Naive B cell (primary cell): ENCODE measurements around the gene TMEM132D. TPM values are rescaled to one million over a fixed set of nuclear protein-coding genes. Genes with fewer than 3 reads are reported as not detected.
A peak's percentile ranks its signal among the peaks of the same experiment; 100 is the strongest.

Source experiments
- ATAC-seq, 2 donors: fragments of 150-1000 bp; cut with Tn5 transposase; 2 replicates each; pipeline ENCODE4 v1.10.0; 2021; ENCODE audit warnings: low read depth in 2 of 2, mild to moderate bottlenecking in 2 of 2, moderate library complexity in 2 of 2
- DNase-seq: peaks from one replicate; pipeline ENCODE4 v3.0.0; 2022
- H3K27ac Mint-ChIP-seq, 6 donors: one replicate each; pipeline ENCODE4 v1.8.0; 2020 to 2022; ENCODE audit warnings: mild to moderate bottlenecking in 6 of 6, mixed read lengths in 6 of 6, moderate library complexity in 5 of 6, inconsistent platforms in 2 of 6
- H3K27me3 Mint-ChIP-seq, 3 donors: one replicate each; pipeline ENCODE4 v1.8.0; 2021 to 2022; ENCODE audit warnings: mixed read lengths in 3 of 3, mild to moderate bottlenecking in 1 of 3
- H3K36me3 Mint-ChIP-seq, 2 donors: one replicate each; pipeline ENCODE4 v1.8.0; 2020 to 2022; ENCODE audit warnings: mixed read lengths in 2 of 2, inconsistent platforms in 1 of 2, mild to moderate bottlenecking in 1 of 2
- H3K4me1 Mint-ChIP-seq, 3 donors: one replicate each; pipeline ENCODE4 v1.8.0; 2020 to 2022; ENCODE audit warnings: mixed read lengths in 3 of 3, inconsistent platforms in 1 of 3, mild to moderate bottlenecking in 1 of 3, moderate library complexity in 1 of 3
- H3K4me3 Mint-ChIP-seq, 8 donors: one replicate each; pipeline ENCODE4 v1.8.0; 2020 to 2022; ENCODE audit warnings: mild to moderate bottlenecking in 8 of 8, mixed read lengths in 8 of 8, moderate library complexity in 8 of 8, inconsistent platforms in 2 of 8
- H3K9me3 Mint-ChIP-seq, 7 donors: one replicate each; pipeline ENCODE4 v1.8.0; 2020 to 2022; ENCODE audit warnings: mixed read lengths in 7 of 7, mild to moderate bottlenecking in 5 of 7, inconsistent platforms in 2 of 7, moderate library complexity in 1 of 7
- polyA plus RNA-seq, 6 donors: library from polyadenylated mRNA; unstranded; fragments of 300-500 nt; fragmentation: Illumina TruSeq; gene quantifications; one replicate each; pipeline ENCODE4 v1.2.3, GENCODE V29; 2021; ENCODE audit warnings: low read depth in 6 of 6

Gene TMEM132D
- polyA plus RNA-seq, 6 donors from 2014 or later = not detected

DNA sequence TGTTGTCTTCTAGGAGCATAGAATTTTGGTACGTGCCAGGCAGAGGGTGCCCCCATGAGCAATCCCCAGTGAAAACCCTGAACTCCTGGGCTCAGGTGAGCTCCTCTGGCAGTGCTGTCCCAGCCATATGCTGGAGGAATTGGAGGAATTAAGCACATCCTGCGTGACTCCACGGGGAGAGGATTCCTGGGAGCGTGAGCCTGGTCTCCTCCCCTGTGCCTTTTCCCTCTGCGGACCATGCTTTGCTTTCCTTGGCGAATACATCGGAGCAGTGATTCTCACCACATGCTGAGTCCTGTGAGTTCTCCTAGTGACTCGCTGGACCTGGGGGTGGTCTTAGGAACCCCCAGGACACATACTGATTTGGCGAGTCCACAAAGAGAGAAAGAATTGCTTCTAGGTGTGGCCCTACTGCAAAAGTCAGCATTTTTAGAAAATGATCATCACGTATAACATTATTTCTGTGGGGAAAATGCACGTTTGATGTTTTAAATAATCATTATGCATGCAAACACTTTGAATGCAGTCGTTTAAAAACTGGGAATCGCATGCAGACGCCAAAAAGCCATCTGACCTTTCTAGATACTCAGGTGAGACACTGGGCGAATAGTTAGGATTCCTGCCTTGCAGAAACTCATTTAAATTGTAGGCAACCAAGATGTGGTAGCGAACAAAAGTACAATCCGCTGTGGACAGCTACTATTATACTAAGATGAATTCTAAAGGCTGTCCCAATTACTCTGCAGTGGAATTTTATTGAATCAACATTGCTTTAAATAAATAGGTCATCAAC, 370.9 kb downstream of the TMEM132D start:
- H3K27me3 Mint-ChIP-seq = no peaks in the 10 kb centered on the region

DNA sequence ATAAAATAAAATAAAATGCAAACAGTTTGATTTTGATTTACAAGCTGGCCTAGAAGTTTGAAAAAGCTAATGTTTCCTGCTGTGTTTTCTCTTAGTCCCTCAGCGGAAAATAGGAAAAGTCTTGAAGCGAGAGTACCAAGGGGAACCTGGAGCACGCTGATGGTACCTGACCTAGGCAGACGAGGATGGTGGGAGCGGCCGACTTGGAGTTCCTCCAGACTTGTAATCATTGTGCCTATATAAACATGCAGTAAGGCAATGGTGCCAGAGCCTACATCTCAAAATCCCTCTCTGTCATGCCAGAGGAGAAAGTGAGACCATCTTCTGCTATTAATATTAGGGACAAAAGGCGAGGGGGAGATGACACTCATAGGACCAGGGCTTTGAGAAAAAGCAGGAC, 371.7 kb downstream of the TMEM132D start:
- DNase-seq (no peak), ATAC-seq (no peak)
- no peaks in the 10 kb centered on the region for H3K36me3 Mint-ChIP-seq
- H3K27ac Mint-ChIP-seq = no peak overlapping the region
- peaks cover 0 to 4% (median 1%) of the 10 kb centered on the region in 7 donors for H3K9me3 Mint-ChIP-seq
- H3K4me1 Mint-ChIP-seq = no peaks in the 10 kb centered on the region
- H3K27me3 Mint-ChIP-seq = no peaks in the 10 kb centered on the region
- H3K4me3 Mint-ChIP-seq = no peak overlapping the region

More for the DNA sequence above, 370.9 kb downstream of the TMEM132D start:
- H3K9me3 Mint-ChIP-seq = peaks cover 0 to 4% (median 1%) of the 10 kb centered on the region in 7 donors
- no peak overlapping the region for H3K4me3 Mint-ChIP-seq
- DNase-seq = no peak
- no peak for ATAC-seq
- no peak overlapping the region for H3K27ac Mint-ChIP-seq
- H3K36me3 Mint-ChIP-seq = no peaks in the 10 kb centered on the region
- no peaks in the 10 kb centered on the region for H3K4me1 Mint-ChIP-seq

DNA sequence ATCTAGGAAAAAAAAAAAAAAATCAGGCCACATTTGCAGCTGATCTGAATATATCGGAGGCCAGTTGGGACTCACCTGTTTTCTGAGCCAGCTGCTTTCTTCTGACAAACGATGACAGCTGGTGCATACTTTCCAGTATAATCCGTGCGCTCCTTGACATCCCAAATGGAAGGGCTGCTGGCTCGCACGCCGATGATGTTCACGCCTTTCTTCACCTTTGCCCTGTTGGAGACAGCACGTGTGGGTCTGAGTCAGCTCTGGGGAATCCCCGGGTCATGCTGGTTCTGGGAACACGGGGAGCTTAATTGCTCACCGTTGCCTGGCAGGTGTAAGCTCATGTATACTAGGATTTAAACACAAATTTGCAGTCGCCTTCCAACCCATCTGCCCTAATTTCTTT, 372.8 kb downstream of the TMEM132D start:
- ATAC-seq = no peak
- Mint-ChIP-seq H3K4me3 (no peak overlapping the region), H3K4me1 (no peaks in the 10 kb centered on the region)

DNA sequence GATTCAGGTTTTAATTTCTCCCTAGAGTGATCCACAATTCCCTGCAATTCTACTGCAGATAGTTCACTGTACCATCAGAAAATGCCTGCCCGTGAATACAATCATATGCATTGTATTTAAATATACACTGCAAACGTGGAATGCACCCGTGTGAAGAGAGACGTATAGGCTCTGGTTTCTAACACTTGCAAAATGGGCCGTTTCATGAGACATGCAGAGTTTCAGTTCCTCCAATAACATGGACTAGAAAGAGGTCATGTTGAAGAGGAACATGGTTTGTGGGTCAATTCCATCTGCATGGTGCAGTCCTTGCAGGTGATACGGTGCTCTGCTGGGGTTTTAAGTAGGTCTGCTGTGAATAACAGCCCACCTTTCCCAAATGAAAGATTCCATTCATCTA, 373.3 kb downstream of the TMEM132D start:
- Mint-ChIP-seq H3K4me1 (no peaks in the 10 kb centered on the region), H3K27me3 (no peaks in the 10 kb centered on the region), H3K9me3 (peaks cover 0 to 4% (median 1%) of the 10 kb centered on the region in 7 donors), H3K36me3 (no peaks in the 10 kb centered on the region), H3K27ac (no peak overlapping the region), H3K4me3 (no peak overlapping the region)
- ATAC-seq (no peak), DNase-seq (no peak)

More for the DNA sequence above, 372.8 kb downstream of the TMEM132D start:
- H3K27ac Mint-ChIP-seq = no peak overlapping the region
- peaks cover 0 to 4% (median 1%) of the 10 kb centered on the region in 7 donors for H3K9me3 Mint-ChIP-seq
- no peak for DNase-seq
- no peaks in the 10 kb centered on the region for H3K36me3 Mint-ChIP-seq
- H3K27me3 Mint-ChIP-seq = no peaks in the 10 kb centered on the region

DNA sequence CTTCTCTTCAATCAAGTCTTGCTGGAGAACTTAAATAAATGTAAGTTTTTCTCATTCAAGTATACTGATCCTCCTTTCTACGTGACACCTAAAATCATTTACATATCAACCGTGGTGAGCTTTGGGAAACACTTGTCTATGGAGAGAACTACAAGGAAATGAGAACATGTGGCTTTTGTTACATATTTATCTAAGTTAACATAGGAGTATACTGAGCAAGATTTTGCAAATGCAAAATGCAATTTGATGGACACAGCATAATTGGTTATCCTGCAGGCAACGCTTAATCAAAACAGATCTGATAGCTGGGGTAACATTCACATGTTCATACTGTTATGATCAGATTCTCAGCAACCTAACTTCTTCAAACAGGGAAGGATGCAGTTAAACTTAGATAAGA, 376.3 kb downstream of the TMEM132D start:
- no peak overlapping the region for H3K27ac Mint-ChIP-seq
- ATAC-seq = no peak
- H3K36me3 Mint-ChIP-seq = no peaks in the 10 kb centered on the region

DNA sequence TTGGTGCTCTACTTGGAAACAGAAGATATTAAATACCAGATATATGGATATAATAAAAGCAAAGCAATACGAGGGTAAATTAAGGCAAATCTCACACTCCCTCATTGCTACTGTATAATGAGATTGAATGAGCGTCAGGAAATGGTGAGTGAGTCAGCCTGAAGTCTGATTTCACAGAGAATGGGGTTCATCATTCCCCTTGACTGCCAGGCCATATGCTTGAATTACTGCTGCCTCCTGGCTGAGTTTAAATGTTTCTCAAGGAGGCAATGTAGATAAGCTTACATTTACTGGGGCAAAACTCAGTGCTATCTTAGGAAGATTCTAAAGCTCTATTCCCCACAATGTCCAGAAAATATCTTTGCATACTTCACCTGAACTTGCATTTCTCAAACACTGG, 380.2 kb downstream of the TMEM132D start:
- peaks cover 0 to 2% (median 0%) of the 10 kb centered on the region in 7 donors for H3K9me3 Mint-ChIP-seq
- H3K4me3 Mint-ChIP-seq = no peak overlapping the region
- H3K4me1 Mint-ChIP-seq = no peaks in the 10 kb centered on the region
- no peaks in the 10 kb centered on the region for H3K27me3 Mint-ChIP-seq
- no peak for ATAC-seq
- no peak overlapping the region for H3K27ac Mint-ChIP-seq
- no peak for DNase-seq
- no peaks in the 10 kb centered on the region for H3K36me3 Mint-ChIP-seq

More for the DNA sequence above, 376.3 kb downstream of the TMEM132D start:
- Mint-ChIP-seq H3K9me3 (peaks cover 0 to 4% (median 0%) of the 10 kb centered on the region in 7 donors), H3K4me1 (no peaks in the 10 kb centered on the region), H3K27me3 (no peaks in the 10 kb centered on the region), H3K4me3 (no peak overlapping the region)
- no peak for DNase-seq

DNA sequence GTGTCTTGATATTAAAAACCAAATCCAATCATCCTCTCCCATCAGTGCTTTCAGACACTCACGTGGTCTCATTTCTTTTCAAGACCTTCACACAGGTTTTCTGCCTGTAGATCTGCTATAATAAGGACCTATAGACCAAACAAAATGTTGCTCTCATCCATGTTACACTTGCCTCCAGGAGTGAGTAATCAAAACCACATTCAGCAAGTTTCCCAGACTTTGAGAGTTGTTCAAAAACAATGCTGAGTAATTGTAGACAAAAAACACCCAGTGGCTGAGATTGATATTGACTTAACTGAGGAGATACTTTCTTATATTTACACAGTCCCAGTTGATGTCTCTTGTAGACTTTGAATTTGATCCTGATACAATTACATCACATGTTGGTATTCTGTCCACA, 383.1 kb downstream of the TMEM132D start:
- Mint-ChIP-seq H3K36me3 (peaks cover 0 to 4% of the 10 kb centered on the region in 2 donors), H3K9me3 (peaks cover 2 to 14% (median 9%) of the 10 kb centered on the region in 7 donors), H3K27me3 (no peaks in the 10 kb centered on the region), H3K27ac (peak overlapping the region in 1 of 6 donors; percentile 58), H3K4me3 (no peak overlapping the region), H3K4me1 (no peaks in the 10 kb centered on the region)
- no peak for DNase-seq
- ATAC-seq = no peak

DNA sequence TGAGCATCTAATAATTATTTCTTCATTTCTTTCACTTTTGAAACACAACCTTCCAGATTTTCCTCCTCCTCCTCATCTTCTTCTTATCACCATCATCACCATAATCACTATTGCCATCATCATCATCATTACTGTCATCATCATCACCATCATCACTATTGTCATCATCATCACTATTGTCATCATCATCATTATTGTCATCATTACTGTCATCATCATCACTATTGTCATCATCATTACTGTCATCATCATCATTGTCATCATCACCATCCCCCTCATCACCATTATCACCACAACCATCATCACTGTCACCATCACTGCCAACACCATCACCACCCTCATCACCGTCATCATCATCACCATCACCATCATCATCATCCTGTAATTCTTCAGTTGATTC, 400.0 kb downstream of the TMEM132D start:
- Mint-ChIP-seq H3K4me3 (no peak overlapping the region), H3K27ac (no peak overlapping the region), H3K9me3 (peaks cover 0 to 4% (median 0%) of the 10 kb centered on the region in 7 donors), H3K4me1 (no peaks in the 10 kb centered on the region), H3K27me3 (no peaks in the 10 kb centered on the region), H3K36me3 (no peaks in the 10 kb centered on the region)
- no peak for DNase-seq
- no peak for ATAC-seq

DNA sequence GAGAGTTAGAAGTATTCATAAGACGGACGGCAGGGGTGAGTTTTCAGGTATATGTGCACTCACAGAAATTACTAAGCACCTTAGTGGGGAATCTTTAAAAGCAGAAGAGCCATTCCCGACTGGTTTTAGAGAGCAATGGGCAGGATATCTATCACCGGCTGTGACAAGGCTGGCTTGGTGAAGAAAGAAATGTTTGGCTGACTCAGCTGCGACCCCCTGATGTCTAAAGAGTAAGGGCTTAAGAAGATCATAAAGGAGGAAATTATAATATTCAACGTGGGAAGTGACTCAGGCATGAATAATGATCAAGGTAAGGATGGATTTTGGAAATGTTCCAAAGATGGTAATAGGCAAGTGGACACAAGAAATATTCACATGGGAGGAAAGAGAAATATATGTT, 407.6 kb downstream of the TMEM132D start:
- Mint-ChIP-seq H3K27me3 (no peaks in the 10 kb centered on the region), H3K4me1 (no peaks in the 10 kb centered on the region), H3K9me3 (peaks cover 0 to 4% (median 0%) of the 10 kb centered on the region in 7 donors), H3K27ac (no peak overlapping the region), H3K4me3 (no peak overlapping the region), H3K36me3 (no peaks in the 10 kb centered on the region)
- no peak for ATAC-seq
- DNase-seq = no peak

DNA sequence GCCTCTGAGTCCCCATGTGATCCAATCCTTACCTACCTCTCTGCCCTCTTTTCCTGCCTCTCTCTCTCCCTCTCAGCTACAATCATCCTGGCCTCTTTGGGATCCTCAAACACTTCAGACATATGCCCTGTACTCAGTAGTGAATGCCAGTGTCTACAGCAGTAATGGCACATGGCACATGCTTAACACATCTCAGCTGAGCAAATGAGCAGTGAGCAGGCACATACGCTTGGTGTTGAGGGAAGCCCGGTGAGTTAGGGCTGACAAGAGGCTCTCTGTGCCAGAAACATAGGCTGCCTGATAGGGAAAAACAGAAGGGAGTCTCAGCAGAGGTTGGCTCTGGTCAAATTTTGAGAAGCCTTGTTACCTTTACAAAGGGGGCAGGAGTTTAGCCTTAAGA, 409.1 kb downstream of the TMEM132D start:
- Mint-ChIP-seq H3K27ac (no peak overlapping the region), H3K9me3 (peaks cover 0 to 4% (median 0%) of the 10 kb centered on the region in 7 donors), H3K4me1 (no peaks in the 10 kb centered on the region), H3K27me3 (no peaks in the 10 kb centered on the region), H3K36me3 (no peaks in the 10 kb centered on the region), H3K4me3 (no peak overlapping the region)
- DNase-seq = no peak
- no peak for ATAC-seq

DNA sequence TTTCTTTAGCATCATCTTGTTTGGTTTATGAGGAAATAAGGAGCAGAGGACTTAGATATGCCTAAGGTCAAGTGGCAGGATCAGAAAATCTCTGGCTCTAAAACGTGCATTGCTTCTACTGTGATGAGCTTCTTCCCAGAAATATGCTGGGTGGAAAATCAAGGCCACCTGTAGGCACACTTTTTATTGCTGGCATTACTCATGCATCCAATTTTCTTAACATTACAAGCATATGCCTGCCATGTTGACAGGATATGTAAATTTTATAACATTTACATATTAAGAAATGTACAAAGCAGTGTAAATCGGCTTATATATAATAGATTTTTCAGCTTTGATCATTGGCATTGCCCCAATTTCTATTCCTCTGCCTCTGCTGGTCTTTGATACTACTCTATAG, 409.6 kb downstream of the TMEM132D start:
- no peaks in the 10 kb centered on the region for H3K27me3 Mint-ChIP-seq
- no peak for ATAC-seq
- H3K4me3 Mint-ChIP-seq = no peak overlapping the region
- no peaks in the 10 kb centered on the region for H3K36me3 Mint-ChIP-seq
- peaks cover 0 to 4% (median 0%) of the 10 kb centered on the region in 7 donors for H3K9me3 Mint-ChIP-seq
- no peaks in the 10 kb centered on the region for H3K4me1 Mint-ChIP-seq
- no peak for DNase-seq
- no peak overlapping the region for H3K27ac Mint-ChIP-seq

DNA sequence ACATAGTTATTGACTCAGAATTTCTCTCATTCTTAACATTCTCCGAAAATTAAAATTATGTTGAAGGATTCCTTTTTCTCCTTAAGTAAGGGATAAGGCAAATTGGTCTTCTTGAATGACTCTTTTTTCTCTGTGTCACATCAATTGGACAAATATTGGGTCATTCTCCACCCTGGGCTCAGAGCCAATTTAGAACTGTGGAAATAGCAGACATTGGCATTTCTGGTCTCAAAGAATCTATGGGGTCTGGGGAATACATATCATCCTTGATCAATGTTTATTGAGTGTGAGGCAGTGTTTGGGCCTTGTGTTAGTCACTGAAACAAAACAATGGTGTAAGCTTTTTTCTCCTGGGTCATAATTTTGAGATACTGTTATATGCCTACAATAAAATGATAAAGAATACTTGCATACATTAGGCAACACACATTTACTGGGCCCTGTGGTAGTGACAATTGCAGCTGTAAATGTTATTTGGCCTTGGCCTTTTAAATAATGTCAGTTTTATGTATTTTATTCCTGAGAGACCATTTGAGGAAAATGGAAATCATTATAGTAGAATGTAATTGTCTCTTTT, 414.6 kb downstream of the TMEM132D start:
- Mint-ChIP-seq H3K4me1 (no peaks in the 10 kb centered on the region), H3K9me3 (peaks cover 0 to 5% (median 0%) of the 10 kb centered on the region in 7 donors), H3K4me3 (no peak overlapping the region), H3K27ac (no peak overlapping the region), H3K36me3 (no peaks in the 10 kb centered on the region), H3K27me3 (no peaks in the 10 kb centered on the region)
- DNase-seq = no peak
- no peak for ATAC-seq

DNA sequence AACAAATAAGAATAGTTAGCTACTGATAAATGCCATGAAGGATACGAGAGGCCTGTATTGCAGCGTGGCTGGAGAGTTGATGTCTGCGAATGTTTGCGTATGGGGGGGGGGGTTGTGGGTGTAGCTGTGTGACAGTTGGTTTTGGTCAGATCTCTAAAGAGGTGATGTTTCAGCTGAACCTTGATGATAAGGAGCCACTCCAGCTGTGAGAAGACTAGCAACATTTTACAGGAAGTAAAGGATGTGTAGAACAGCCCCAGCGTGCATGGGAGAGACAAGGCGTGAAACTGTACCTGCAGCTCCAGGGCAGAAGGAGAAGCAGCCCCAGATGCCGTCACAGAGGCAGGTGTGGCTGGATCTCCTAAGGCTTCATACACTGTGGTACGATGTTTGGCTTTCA, 416.9 kb downstream of the TMEM132D start:
- no peaks in the 10 kb centered on the region for H3K27me3 Mint-ChIP-seq
- no peaks in the 10 kb centered on the region for H3K4me1 Mint-ChIP-seq
- peaks cover 0 to 5% (median 0%) of the 10 kb centered on the region in 7 donors for H3K9me3 Mint-ChIP-seq
- H3K27ac Mint-ChIP-seq = no peak overlapping the region
- H3K4me3 Mint-ChIP-seq = no peak overlapping the region
- ATAC-seq (no peak), DNase-seq (no peak)
- no peaks in the 10 kb centered on the region for H3K36me3 Mint-ChIP-seq
